AG04449 (cell line): ENCODE results near the gene KDM1B.

Experiments
- CTCF ChIA-PET: fragments of 350-600 bp; formaldehyde crosslinking; extraction: SDS; loops from one replicate; lab custom pipeline; 2021; ENCODE audit warnings: antibody characterized with exemption; lab: Yijun Ruan, JAX
- POLR2A ChIA-PET: fragments of 400-600, 350-600 bp; formaldehyde crosslinking; extraction: SDS; loops from one replicate; lab custom pipeline; 2020; ENCODE audit warnings: antibody characterized with exemption, inconsistent platforms; lab: Yijun Ruan, JAX
- DNase-seq: peaks from one replicate; pipeline ENCODE4 v3.0.0-alpha.2; 2010; ENCODE audit warnings: low read depth, low spot score
- H3K4me3 ChIP-seq: 2 replicates; pipeline ENCODE4 v1.5.1; 2011; ENCODE audit warnings: low read depth, mild to moderate bottlenecking, control low read depth, low read length
- TF ChIP-seq, protein P1 (sequence below): IDR thresholded peaks from one replicate; pipeline ENCODE4 v1.5.1; 2011; ENCODE audit warnings: mild to moderate bottlenecking, moderate library complexity, low read length, control low read depth, inconsistent platforms; ENCODE audit not compliant: insufficient read depth; ENCODE audit errors: missing control alignments

KDM1B gene

DNA sequence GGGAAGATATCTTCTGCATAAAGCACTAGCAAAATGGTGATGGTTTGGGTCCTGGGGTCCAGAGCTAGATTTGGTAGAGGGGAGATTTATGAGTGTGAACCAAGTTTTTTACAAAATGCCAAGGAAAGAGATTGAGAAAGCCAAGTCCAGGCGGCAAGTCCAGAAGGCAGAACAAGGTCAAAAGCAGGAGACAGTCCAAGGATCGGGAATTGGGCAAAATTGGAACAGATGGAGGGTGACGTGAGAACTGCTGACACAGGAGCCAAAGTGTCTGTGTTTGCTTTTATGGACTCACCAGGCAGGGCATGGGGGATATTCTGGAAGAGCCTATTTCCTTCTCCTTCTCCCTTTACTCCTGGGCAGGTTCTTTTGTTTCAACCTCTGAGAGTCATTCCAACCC is 36.9 kb upstream of the KDM1B start:
- TF ChIP-seq, protein P1, sequence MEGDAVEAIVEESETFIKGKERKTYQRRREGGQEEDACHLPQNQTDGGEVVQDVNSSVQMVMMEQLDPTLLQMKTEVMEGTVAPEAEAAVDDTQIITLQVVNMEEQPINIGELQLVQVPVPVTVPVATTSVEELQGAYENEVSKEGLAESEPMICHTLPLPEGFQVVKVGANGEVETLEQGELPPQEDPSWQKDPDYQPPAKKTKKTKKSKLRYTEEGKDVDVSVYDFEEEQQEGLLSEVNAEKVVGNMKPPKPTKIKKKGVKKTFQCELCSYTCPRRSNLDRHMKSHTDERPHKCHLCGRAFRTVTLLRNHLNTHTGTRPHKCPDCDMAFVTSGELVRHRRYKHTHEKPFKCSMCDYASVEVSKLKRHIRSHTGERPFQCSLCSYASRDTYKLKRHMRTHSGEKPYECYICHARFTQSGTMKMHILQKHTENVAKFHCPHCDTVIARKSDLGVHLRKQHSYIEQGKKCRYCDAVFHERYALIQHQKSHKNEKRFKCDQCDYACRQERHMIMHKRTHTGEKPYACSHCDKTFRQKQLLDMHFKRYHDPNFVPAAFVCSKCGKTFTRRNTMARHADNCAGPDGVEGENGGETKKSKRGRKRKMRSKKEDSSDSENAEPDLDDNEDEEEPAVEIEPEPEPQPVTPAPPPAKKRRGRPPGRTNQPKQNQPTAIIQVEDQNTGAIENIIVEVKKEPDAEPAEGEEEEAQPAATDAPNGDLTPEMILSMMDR: no peak
- ChIA-PET CTCF (interaction anchor here (1.5 to 7.6 kb wide), 2 partner anchors 10 to 300 kb away, joined by 6 to 73 read pairs; no protein-coding TSS in a partner anchor), POLR2A (no interaction called here)
- H3K4me3 ChIP-seq: no peak overlapping the region
- no peak for DNase-seq

DNA sequence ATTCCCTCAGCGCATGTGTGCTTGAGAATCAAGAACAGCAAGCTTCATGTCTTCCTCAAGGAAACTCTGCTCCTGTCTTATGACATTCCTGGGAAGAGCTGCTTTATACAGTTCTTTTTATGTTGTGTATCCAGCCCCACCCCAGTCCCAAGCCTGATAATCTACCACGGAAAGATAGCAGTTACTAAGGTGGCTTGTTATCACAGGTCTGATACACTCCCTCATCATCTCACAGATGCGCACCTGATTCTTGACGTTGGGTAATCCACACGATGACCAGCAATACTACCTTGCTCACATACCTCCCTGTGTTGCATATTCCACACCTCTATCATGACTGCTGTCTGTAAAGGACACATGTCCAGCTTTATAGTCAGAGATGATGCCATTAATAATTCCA is 36.0 kb upstream of the KDM1B start:
- no peak for DNase-seq
- POLR2A ChIA-PET: no interaction called here
- CTCF ChIA-PET: interaction anchor here (0.7 to 7.6 kb wide), 3 partner anchors 11 to 301 kb away, joined by 3 to 73 read pairs (median 6); no protein-coding TSS in a partner anchor
- H3K4me3 ChIP-seq: no peak overlapping the region
- TF ChIP-seq, protein P1: no peak

DNA sequence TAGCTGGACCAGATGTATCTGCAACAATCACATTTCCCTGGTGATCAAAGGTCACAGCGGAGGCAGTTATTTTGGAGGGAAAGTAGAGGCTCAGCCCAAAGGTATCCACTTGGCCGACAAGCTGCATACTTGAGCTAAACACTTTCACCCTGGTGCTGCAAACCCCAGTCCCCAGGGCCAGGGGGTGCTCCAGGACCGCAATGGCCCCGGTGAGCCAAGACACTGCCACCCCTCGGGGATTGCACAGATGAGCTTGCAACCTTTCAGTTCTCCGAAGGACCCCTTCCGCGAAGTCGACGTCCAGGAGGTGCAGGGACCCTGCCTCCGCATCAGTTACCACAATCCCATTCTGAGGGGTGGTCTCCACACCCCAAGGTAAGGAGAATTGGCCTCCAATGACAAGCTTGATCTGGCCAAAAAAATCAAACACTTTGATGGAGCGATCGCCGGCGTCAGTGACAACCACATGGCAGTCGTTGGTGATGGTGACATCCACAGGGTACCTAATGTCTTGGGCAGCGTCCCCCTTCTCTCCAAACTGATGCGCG is 33.6 kb upstream of the KDM1B start:
- CTCF ChIA-PET: interaction anchor here (0.6 to 7.6 kb wide), 38 partner anchors 8 to 385 kb away, joined by 3 to 73 read pairs (median 4); partner anchors contain the start of gene KIF13A
- POLR2A ChIA-PET: interaction anchor here (1.0 kb wide), 1 partner anchor 31 kb away, joined by 3 read pairs; no protein-coding TSS in a partner anchor
- no peak for DNase-seq
- TF ChIP-seq, protein P1: no peak
- peak overlapping the region; percentile 62; the same call in 1 of the 2 replicates for H3K4me3 ChIP-seq

DNA sequence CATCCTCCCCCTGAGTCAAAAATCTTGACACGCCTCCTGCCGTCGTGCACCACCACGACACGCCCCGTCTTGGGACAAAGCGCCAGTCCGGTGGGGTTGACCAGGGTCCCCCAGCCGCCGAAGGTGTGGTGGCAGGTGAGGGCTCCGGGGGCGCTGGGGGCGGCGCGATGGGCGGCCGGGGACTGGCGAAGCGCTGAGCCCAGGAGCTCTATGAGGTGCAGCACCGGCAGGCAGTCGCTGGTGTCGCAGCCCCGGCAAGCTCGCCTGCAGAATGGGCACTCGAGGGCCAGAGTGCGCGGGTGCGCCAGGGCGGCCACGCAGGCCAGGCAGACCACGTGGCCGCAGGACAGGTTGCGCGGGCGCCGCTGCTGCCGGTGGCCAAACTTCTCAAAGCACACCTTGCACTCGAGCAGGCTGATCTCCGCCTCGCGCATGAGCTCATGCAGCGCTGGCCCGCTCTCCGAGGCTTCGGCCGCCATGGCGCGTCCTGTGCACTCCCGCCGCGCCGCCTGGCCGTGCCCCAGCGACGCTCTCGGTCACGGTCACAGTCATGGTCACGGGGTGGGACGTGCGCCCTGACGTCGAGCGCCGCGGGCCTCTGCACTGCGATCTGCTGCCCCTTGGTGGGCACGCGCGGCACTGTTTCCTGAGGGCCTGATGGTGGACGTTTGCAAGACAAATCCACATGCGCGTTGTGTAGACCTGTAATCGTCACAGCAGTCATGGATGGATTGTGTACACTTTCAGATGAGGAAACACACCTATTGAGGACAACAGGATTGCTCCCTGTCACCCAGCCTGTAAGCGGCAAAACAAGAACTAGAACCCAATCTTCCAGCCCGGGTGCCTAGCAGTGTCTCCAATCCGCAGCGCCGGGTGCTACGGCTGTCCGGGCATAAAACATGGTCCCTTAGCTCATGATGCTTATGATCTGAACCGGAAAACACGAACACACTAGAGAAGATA is 32.8 kb upstream of the KDM1B start, which contains the start of gene NHLRC1:
TSS of gene NHLRC1 (minus strand) at position 550 of the 966 bp plus-strand sequence. CDS start at position 479, 71 bp downstream.
- DNase-seq: no peak
- TF ChIP-seq, protein P1: peak; percentile 97
- H3K4me3 ChIP-seq: peak within 1 kb of the TSS; percentile 62
- POLR2A ChIA-PET: interaction anchor here (1.0 kb wide), 1 partner anchor 30 kb away, joined by 3 read pairs; no protein-coding TSS in a partner anchor
- CTCF ChIA-PET: interaction anchor here (0.6 to 7.6 kb wide), 45 partner anchors 8 to 384 kb away, joined by 3 to 73 read pairs (median 4); partner anchors contain the start of gene KIF13A

DNA sequence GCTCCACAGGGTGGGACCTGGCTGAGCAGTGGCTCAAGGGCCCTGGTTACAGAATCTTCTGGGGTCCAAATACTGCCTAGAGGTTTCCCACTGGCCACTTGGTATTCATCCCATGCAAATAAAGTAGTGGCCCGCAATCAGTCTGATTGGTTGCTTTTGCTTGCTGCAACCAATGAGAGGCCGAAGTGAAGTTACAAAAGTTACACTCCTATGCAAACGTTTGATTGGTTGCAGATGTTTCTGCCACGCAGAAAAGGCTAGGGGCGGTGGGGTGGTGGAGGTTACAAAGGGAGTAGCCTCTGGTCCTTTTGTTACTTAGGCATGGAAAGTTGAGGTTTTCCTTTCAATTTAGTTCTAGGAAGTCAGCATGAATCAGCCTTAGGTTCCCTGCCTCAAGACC is 29.1 kb upstream of the KDM1B start:
- ChIA-PET CTCF (interaction anchor here (1.1 to 1.8 kb wide), 2 partner anchors 309 to 378 kb away, joined by 3 to 4 read pairs; no protein-coding TSS in a partner anchor), POLR2A (no interaction called here)
- H3K4me3 ChIP-seq: no peak overlapping the region
- TF ChIP-seq, protein P1: no peak
- DNase-seq: no peak

DNA sequence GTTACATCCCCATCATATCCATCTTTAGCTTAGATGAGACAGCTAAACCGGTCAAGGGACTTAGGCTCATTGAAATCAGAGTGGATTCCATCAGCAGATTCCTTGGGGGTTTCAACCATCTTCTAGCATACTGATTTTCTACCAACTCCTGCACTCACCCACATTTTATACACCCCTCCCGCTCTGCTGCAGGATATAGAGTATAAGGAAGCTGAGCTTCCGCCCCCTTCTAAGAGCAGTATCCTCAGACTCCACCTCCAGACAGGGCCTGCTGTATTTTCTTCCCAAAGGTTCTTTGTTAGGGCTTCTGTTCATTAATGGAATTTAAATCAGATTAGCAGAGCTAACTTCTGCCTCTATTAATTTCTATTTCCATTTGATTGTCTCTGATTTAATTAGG is 22.9 kb upstream of the KDM1B start:
- no peak for DNase-seq
- POLR2A ChIA-PET: no interaction called here
- CTCF ChIA-PET: interaction anchor here (2.8 kb wide), 1 partner anchor 10 kb away, joined by 14 read pairs; the partner anchor contains the start of gene NHLRC1
- H3K4me3 ChIP-seq: no peak overlapping the region
- TF ChIP-seq, protein P1: no peak
